OCI-LY1 (cell line): ENCODE results near the gene GFRA3.

Experiments used
- CTCF ChIP-seq: fragments of 200-600 bp; sonication (generic), shearing (Covaris generic); IDR thresholded peaks from 2 replicates; pipeline ENCODE4 v1.5.1; 2017; ENCODE audit warnings: mild to moderate bottlenecking, antibody characterized with exemption, low read length, moderate library complexity, mixed read lengths
- EZH2 ChIP-seq: fragments of 200-600 bp; sonication (generic), shearing (Covaris generic); IDR thresholded peaks from 2 replicates; pipeline ENCODE4 v1.8.0; 2017; ENCODE audit warnings: borderline replicate concordance, mixed run types, mild to moderate bottlenecking, antibody characterized with exemption, low read length, moderate library complexity, mixed read lengths

- TF ChIP-seq EZH2 (no peak), CTCF (no peak)
These were observed 63.4 kb downstream of the GFRA3 start for GRCh38 chr5:138210985-138211384.
